GM18870 (cell line): ENCODE measurements around the gene SPEG.

Experiments used
- ATAC-seq: cut with Tn5 transposase; IDR thresholded peaks from one replicate; pipeline ENCODE4 v1.9.1; 2021; ENCODE audit warnings: moderate library complexity; ENCODE audit not compliant: unreplicated experiment

Gene SPEG

GRCh38 chr2:219474285-219475060 is 39.8 kb downstream of the SPEG start:
- no peak for ATAC-seq

GRCh38 chr2:219475278-219475677 is 40.6 kb downstream of the SPEG start:
- ATAC-seq: no peak

- ATAC-seq: no peak
Measured at GRCh38 chr2:219475697-219476651, 41.3 kb downstream of the SPEG start.

GRCh38 chr2:219476652-219477151 is 42.1 kb downstream of the SPEG start:
- ATAC-seq: no peak

GRCh38 chr2:219477179-219477578 is 42.5 kb downstream of the SPEG start:
- ATAC-seq: no peak

- ATAC-seq: no peak
Measured at GRCh38 chr2:219477815-219478214, 43.2 kb downstream of the SPEG start.

GRCh38 chr2:219478916-219479315 is 44.3 kb downstream of the SPEG start:
- no peak for ATAC-seq

DNA sequence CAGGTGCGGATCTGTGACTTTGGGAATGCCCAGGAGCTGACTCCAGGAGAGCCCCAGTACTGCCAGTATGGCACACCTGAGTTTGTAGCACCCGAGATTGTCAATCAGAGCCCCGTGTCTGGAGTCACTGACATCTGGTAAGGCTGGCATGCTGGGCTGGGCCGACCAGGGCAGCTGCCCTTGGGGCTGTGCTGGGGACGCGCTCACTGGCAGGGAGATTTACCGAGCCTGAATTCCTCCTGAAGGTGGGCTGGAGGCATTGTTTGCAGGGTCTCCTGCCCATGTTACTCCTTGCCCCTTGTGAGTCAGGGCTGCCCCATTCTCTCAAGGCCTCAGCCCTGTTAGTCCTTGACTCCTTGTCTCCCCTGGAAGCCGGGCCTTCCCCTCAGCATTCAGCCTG is 45.4 kb downstream of the SPEG start:
- no peak for ATAC-seq

GRCh38 chr2:219482674-219483405 is 48.2 kb downstream of the SPEG start:
- ATAC-seq: no peak

- no peak for ATAC-seq
Measured at GRCh38 chr2:219483451-219484342, 49.1 kb downstream of the SPEG start.

- ATAC-seq: no peak
Measured at GRCh38 chr2:219484343-219485200, 49.9 kb downstream of the SPEG start.

GRCh38 chr2:219485201-219485580 is 50.5 kb downstream of the SPEG start:
- ATAC-seq: no peak

DNA sequence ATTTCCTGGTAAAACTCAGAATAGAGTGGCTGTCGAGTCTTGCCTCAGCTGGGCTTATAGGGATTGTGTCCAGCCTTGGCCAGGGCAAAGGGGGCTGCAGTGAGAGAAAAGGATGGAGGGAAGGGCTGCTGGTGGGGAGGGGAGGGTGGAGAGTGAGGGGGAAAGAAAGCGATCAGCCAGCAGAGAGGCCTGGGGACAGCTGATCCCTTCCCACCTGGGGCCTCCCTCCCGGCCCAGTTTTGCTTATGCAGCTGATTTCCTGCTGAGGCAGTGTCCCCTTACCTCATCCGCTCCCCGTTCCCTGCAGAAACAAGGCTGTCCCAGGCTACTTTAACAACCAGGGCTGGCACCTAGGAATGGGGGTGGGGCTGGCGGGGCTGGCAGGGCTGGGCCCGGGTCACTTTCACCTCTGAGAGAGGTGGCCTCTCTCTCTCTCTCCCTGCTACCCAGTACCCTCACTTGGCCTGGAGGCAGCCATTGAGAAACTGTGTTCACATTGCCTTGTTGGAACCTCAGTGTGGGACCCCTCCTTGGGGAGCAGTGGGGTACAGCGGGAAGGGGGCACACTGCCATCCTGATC is 51.8 kb downstream of the SPEG start:
- ATAC-seq: no peak

- no peak for ATAC-seq
Measured at GRCh38 chr2:219488149-219488843, 53.7 kb downstream of the SPEG start.

DNA sequence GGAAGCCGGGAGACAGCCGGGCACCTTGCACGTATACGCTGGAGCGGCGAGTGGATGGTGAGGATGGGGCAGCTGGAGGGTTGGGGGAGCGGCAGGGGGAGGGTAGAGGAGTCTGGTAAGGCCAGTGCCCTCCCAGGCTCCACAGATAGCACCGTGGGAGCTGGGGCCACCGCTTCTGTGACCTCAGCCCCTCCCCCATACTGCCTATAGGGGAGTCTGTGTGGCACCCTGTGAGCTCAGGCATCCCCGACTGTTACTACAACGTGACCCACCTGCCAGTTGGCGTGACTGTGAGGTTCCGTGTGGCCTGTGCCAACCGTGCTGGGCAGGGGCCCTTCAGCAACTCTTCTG is 54.2 kb downstream of the SPEG start:
- no peak for ATAC-seq

DNA sequence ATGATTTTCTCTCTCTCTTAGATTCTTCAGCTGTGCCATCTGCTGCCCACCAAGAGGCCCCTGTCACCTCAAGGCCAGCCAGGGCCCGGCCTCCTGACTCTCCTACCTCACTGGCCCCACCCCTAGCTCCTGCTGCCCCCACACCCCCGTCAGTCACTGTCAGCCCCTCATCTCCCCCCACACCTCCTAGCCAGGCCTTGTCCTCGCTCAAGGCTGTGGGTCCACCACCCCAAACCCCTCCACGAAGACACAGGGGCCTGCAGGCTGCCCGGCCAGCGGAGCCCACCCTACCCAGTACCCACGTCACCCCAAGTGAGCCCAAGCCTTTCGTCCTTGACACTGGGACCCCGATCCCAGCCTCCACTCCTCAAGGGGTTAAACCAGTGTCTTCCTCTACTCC is 54.7 kb downstream of the SPEG start:
- ATAC-seq: no peak

- ATAC-seq: no peak
Measured at GRCh38 chr2:219490186-219490585, 55.5 kb downstream of the SPEG start.

- ATAC-seq: no peak
Measured at GRCh38 chr2:219490600-219491130, 56.0 kb downstream of the SPEG start.
